HL-60 (cell line): ENCODE measurements around the gene TERB1.

Experiments used
- DNase-seq, 2 experiments: peaks; one replicate each; pipeline ENCODE4 v3.0.0-alpha.2; 2010 to 2020; ENCODE audit warnings: low read depth in 1 of 2, low spot score in 1 of 2
- H3K27ac ChIP-seq: fragments of 250-450 bp; sonication (Bioruptor Pico); replicated peaks from 2 replicates; pipeline ENCODE4 v1.5.1; 2020; ENCODE audit warnings: mild to moderate bottlenecking, moderate library complexity
- H3K27me3 ChIP-seq: fragments of 250-450 bp; sonication (Bioruptor Pico); 2 replicates; pipeline ENCODE4 v1.5.1; 2021; ENCODE audit warnings: mild to moderate bottlenecking, moderate library complexity; ENCODE audit not compliant: insufficient read depth, poor library complexity, severe bottlenecking
- H3K4me3 ChIP-seq: replicated peaks from 2 replicates; pipeline ENCODE4 v1.5.1; 2011; ENCODE audit warnings: mild to moderate bottlenecking, control low read depth, low read length; ENCODE audit not compliant: insufficient read depth
- CTCF ChIP-seq: IDR thresholded peaks from one replicate; pipeline ENCODE4 v1.5.1; 2011; ENCODE audit warnings: low read length, control low read depth, inconsistent platforms; ENCODE audit not compliant: insufficient read depth
- GABPA ChIP-seq: IDR thresholded peaks from 2 replicates; pipeline ENCODE4 v1.6.1; 2012; ENCODE audit warnings: low read depth
- POLR2AphosphoS5 ChIP-seq: IDR thresholded peaks from 2 replicates; pipeline ENCODE4 v1.6.1; 2012; ENCODE audit warnings: low read depth
- REST ChIP-seq: IDR thresholded peaks from 2 replicates; pipeline ENCODE4 v1.6.1; 2012; ENCODE audit warnings: low read depth; ENCODE audit not compliant: insufficient replicate concordance
- SPI1 ChIP-seq: IDR thresholded peaks from 2 replicates; pipeline ENCODE4 v1.6.1; 2012; ENCODE audit warnings: low read depth, mild to moderate bottlenecking, borderline replicate concordance

The TERB1 gene

GRCh38 chr16:66751303-66751991 lies 49.9 kb downstream of the TERB1 start, which contains the start of gene DYNC1LI2:
Gene DYNC1LI2, minus strand, starts transcription at chr16:66751609. Its CDS starts 18 bp downstream, at chr16:66751591.
- TF ChIP-seq CTCF (peak; percentile 71), SPI1 (no peak), REST (no peak)
- Histone ChIP-seq H3K27ac (peak within 1 kb of the TSS; percentile 75), H3K4me3 (peak within 1 kb of the TSS; percentile 99), H3K27me3 (no peaks in the 10 kb centered on the region)
- peak; percentile 49 to 78 for DNase-seq

- TF ChIP-seq GABPA = no peak
- no peak for TF ChIP-seq POLR2AphosphoS5
- TF ChIP-seq CTCF = no peak
- TF ChIP-seq SPI1 = no peak
- TF ChIP-seq REST = no peak
- no peak for DNase-seq
- peak overlapping the region; percentile 75 for H3K27ac ChIP-seq
- H3K4me3 ChIP-seq = peak overlapping the region; percentile 99
- no peaks in the 10 kb centered on the region for H3K27me3 ChIP-seq
Measured at GRCh38 chr16:66751053-66751302, 50.4 kb downstream of the TERB1 start.

GRCh38 chr16:66750279-66751052 lies 50.9 kb downstream of the TERB1 start:
- H3K4me3 ChIP-seq = peak overlapping the region; percentile 99
- H3K27me3 ChIP-seq = no peaks in the 10 kb centered on the region
- DNase-seq = no peak
- TF ChIP-seq POLR2AphosphoS5 (no peak), CTCF (no peak), SPI1 (no peak), GABPA (no peak), REST (no peak)
- H3K27ac ChIP-seq = peak overlapping the region; percentile 75
